ENCODE data around the gene GJA4.
"Not testable (repeated sequence)": the region's sequence is repeated elsewhere in the genome, so short reads cannot be mapped to it uniquely, and the experiment has no call there.

DNA sequence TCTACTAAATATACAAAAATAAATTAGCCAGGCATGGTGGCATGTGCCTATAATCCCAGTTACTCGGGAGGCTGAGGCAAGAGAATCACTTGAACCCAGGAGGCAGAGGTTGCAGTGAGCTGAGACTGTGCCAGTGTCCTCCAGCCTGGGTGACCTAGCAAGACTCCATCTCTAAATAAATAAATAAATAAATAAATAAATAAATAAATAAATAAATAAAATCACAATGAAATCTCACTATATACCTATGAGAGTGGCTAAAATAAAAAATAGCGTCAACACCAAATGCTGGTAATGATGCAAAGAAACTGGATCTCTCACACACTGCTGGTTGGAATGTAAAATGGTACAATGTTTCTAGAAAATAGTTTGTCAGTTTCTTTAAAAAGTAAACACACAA lies 26.1 kb downstream of the GJA4 start:
- TF ChIP-seq, protein P1, sequence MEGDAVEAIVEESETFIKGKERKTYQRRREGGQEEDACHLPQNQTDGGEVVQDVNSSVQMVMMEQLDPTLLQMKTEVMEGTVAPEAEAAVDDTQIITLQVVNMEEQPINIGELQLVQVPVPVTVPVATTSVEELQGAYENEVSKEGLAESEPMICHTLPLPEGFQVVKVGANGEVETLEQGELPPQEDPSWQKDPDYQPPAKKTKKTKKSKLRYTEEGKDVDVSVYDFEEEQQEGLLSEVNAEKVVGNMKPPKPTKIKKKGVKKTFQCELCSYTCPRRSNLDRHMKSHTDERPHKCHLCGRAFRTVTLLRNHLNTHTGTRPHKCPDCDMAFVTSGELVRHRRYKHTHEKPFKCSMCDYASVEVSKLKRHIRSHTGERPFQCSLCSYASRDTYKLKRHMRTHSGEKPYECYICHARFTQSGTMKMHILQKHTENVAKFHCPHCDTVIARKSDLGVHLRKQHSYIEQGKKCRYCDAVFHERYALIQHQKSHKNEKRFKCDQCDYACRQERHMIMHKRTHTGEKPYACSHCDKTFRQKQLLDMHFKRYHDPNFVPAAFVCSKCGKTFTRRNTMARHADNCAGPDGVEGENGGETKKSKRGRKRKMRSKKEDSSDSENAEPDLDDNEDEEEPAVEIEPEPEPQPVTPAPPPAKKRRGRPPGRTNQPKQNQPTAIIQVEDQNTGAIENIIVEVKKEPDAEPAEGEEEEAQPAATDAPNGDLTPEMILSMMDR (IDR thresholded peaks at IDR 0.05; ENCODE audit: low read depth, low read length), result not testable (repeated sequence)
- TF ChIP-seq POLR2A (IDR thresholded peaks at IDR 0.05; ENCODE audit: extremely low read depth, insufficient read length), result not testable (repeated sequence)

Data from NB4 (cell line).